Suppressor macrophage (primary cell): ENCODE measurements around the gene NAALADL2.
"Not testable (repeated sequence)": the region's sequence is repeated elsewhere in the genome, so short reads cannot be mapped to it uniquely, and the experiment has no call there.

Experiments
- DNase-seq, 4 experiments: peaks; one replicate each; pipeline ENCODE4 v3.0.0-alpha.2; 2020 to 2022

The NAALADL2 gene

GRCh38 chr3:175270866-175271265 is 411.7 kb downstream of the NAALADL2 start:
- DNase-seq: no peak

DNA sequence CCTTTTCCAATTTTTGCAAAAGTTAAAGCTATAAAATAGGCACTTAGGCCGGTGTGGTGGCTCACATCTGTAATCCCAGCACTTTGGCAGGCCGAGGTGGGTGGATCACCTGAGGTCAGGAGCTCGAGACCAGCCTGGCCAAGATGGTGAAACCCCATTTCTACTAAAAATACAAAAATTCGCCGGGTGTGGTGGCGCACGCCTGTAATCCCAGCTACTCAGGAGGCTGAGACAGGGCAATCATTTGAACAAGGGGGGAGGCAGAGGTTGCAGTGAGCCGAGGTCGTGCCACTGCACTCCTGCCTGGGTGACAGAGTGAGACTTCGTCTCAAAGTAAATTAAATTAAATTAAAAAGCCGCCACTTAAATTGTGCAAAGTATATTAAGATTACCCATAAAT is 412.3 kb downstream of the NAALADL2 start:
- DNase-seq: not testable (repeated sequence)

GRCh38 chr3:175272392-175272791 is 413.3 kb downstream of the NAALADL2 start:
- DNase-seq: no peak

- no peak for DNase-seq
These were observed 414.4 kb downstream of the NAALADL2 start for GRCh38 chr3:175273573-175273972.

- peak in 3 of 4 experiments; percentile 0 to 3 (median 1) for DNase-seq
These were observed 414.9 kb downstream of the NAALADL2 start for GRCh38 chr3:175274056-175274455.

DNA sequence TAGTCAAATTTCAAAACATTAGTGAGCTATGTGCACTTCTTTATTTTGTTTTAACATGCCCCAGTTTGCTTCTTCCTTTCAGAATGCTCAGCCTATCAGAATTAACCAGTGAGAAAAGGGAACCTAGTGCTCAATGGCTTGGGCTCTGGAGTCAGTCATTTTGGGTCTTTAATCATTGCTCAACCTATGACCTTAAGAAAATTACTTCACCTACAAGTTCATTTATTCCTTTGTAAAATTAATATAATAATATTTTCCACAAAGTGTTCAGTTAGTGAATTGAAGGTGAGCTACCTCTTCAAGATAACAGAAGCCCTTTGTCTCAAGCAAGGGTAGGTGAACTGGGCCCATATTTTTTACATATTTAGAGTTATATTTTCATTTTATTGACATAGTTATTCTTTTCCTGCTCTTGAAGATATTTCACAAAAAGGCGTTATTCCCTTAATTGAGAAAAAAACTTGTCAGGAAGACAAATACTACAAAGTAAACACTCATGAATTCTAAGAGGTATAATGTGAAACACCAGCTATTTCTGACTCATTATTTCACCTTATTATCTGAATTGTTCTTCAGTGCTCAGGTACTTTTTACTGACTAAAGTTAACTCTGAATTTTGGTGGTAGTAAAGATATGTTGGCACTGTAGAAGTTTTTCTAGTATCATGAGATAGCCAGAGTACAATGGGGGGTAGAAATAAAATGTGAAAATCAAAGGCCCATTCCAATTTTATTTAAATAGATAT is 415.5 kb downstream of the NAALADL2 start:
- peak in 3 of 4 experiments; percentile 3 to 41 (median 24) for DNase-seq

GRCh38 chr3:175278680-175279079 is 419.5 kb downstream of the NAALADL2 start:
- no peak for DNase-seq

DNA sequence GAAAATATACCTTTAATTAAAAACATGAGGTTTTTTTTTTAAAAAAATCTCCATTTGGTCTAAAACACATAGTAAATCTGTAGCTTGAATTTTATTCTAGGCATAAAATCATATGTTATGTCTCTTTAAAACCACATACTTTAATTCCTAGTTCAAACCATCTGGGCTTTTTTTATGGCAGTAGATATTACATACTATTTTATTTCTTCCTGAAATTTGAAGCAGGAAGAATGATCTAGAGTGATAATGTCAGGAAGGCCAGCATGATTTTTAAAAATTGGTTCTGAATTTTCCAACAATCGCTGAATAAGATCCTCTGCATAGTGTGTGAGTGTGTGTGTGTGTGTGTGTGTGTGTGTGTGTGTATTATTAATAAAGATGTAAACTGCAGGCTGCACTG is 420.3 kb downstream of the NAALADL2 start:
- no peak for DNase-seq

GRCh38 chr3:175279911-175280310 is 420.8 kb downstream of the NAALADL2 start:
- no peak for DNase-seq

DNA sequence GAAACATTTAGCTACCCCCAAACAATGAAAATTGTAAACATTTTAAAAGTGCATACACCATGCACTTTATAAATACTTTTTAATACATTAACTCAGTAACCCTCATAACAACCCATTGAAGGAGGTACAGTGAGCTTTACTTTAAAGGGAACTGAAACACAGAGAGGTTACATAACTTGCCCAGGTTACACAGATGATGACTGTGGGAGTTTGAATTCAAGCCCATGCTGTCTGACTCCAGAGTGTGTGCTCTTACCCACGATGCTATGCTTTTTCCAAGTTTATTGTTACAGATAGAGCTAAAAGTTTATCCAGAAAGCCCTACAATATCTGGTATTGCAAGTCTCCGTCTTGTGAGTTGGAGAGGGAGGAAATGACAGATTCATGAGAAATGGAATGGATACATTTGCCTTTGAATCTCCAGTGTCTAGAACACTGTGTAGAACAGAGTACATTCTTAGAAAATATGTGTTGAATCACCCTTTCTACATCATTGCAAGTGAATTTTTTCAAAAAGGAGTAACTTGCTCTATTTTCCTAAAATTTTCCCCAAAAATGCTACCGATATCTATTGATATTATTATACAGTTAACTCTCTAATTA is 428.3 kb downstream of the NAALADL2 start:
- DNase-seq: no peak

GRCh38 chr3:175288621-175289020 is 429.5 kb downstream of the NAALADL2 start:
- no peak for DNase-seq

- DNase-seq: no peak
These were observed 435.7 kb downstream of the NAALADL2 start for GRCh38 chr3:175294793-175295192.

DNA sequence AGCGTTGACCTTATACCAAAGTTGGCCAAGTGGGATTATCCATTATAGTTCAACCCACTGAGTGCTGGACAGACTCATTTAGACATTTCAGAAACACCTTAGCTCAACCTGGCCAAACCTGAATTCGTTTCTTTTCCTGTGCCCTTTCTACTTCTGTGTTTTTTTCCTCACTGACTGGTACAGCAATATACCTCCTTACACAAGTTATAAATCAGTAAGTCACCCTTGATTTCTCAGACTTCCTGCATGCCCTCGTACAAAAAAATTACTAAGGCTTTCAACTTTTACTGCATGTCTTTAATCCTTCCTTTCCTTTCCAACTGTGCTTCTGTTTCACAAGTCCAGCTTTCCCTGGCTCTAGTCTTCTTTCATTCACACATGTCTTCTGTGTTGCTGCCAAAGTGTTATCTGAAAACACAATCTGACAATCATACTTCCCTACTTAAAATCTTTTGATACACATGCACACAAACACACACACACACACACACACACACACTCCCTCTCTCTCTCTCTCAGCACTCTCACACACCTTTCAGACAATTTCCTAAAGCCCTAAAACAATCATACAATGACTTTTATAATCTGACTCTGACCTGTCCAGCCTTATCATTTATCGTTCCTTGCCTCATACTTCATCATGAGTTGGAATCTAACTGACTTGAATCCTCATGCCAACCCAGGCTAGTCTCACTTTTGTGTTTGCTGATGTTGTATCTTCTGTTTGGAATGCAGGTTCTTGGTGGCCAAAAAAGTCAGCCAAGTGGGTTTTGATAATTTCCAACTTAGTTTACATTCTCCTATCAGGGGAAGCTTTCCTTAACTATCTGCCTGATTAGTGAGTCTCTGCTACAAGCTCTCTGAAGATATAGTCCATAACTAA is 436.4 kb downstream of the NAALADL2 start:
- DNase-seq: no peak

GRCh38 chr3:175297216-175297615 is 438.1 kb downstream of the NAALADL2 start:
- no peak for DNase-seq

GRCh38 chr3:175301741-175302140 is 442.6 kb downstream of the NAALADL2 start:
- DNase-seq: no peak

DNA sequence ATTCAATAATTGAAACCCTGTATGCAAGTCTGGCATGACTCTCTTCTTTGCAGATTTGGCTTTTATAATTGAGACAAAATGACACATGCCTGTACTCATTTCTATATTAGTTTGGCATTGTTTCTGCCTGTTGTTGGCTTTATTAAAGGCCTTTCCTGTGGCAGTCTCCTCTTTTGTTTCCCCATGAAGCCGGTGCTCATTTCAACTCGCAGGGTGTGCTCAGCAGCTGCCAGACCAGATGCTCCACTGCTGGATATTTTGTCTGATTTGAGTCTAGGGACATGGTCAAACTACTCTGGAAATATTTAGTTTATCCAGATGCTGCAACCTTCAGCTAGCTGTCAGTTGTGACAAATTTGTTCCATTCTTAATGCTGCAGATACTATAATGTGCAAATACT is 445.3 kb downstream of the NAALADL2 start:
- no peak for DNase-seq

DNA sequence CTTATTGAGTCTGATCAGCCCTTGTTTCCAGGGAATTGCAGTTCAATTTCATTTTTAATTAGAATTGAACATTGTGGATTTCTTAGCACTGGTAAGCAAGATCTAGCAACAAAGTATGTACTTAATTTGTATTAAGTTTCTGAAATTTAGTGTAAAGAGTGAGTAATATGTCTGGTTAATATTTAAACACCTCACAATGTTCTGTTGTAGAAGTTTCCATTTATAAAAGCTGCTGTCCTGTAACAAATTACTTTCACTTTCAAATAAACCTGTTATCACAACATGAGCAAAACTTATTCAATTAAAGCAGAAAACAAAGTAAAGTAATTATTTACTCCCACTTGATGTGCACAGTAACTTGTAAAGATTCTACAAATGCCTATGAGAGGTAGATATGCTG is 448.5 kb downstream of the NAALADL2 start:
- no peak for DNase-seq

DNA sequence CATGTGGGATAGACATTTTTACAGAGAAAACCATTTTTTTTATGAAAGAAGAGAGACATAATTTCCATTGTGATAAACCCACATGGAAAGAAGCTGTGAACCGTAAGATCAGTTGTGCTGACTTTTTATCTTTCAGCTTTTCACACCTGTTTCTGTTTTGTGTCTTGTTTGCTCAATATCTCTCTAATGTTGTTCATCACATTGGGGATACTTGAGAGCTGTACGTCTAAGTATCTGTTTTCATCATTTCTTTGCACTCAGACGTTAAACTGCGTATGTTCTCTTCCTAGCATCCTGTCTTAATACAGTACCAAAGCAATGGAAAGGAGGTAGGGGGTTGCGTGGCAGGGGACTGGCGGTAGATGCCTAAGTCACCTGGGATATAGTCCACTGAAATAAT is 449.0 kb downstream of the NAALADL2 start:
- no peak for DNase-seq

DNA sequence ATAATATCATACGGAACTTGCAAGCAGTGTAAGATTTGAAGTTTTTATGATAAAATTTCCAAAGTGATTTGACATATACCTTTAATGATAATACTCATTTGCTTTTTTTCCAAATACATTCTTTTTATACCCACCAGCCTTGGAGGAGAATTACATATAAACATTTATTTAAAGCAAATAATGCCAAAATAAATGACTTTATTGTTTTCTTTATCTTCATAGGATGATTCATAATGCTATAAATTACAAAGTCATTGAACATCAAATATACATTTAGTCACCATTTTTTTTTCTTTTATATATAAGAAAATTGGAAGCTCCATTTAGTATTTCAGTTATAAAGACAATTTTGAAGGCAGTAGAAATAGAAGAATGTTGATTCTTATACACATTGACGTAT is 450.9 kb downstream of the NAALADL2 start:
- DNase-seq: no peak

DNA sequence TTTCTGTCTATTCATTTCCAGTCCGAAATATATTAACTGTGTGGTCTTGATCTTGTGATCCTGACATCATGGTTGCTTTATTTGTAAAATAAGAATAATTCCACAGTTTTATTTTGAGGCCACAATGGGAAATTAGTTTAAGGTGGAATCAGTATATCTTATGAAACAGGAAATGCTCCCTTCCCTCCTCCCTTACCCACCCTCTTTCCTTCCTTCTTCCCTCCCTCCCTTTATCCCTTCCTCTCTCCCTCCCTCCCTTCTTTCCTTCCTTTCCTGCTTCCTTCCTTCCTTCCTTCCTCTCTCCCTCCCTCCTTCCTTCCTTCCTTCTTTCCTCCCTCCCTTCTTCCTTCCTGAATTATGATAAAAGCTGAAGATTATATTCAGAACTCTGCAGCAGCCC is 452.3 kb downstream of the NAALADL2 start:
- no peak for DNase-seq

DNA sequence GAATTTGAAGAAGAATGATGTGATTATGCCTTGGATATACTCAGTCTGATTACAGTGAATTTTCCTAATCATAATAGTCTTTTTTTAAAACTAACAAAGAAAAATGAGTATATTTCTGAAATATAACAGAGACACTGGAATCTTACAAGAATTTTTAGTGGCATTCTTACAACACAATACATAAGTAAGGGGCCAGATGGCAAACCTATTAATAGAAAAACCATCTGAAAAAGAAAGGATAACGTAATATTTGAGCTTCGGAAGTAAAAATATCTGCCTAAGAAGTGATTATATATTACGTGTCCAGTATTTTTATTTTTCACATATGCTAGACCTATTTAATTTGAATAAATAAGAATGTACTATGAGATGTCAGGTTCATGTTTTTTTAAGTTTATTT is 452.8 kb downstream of the NAALADL2 start:
- DNase-seq: no peak

GRCh38 chr3:175312791-175313190 is 453.7 kb downstream of the NAALADL2 start:
- DNase-seq: no peak

DNA sequence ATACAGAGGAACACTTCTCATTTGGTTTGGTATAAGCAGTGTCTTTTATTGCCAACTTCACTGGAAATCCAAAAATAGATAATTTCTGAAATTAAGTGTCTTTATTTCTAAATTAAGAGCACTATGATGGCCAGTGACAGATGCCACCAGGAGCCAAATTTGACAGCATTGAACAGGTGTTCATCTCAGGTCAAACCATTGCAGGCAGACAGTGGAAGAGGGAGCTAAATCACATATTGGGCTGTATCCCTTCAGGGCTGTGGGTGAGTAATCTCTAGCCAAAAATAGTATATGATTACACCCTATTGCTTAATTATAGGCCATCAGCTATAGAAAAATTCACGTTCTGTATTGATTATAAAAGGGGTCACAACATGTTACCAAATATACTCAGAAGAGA is 457.7 kb downstream of the NAALADL2 start:
- no peak for DNase-seq

- DNase-seq: no peak
These were observed 466.3 kb downstream of the NAALADL2 start for GRCh38 chr3:175325440-175325839.
